Midbrain (tissue), 1 donor: ENCODE measurements around the gene HTN3.
"Not testable (repeated sequence)": the region's sequence is repeated elsewhere in the genome, so short reads cannot be mapped to it uniquely, and the experiment has no call there.

Experiments used
- DNase-seq: peaks from one replicate; lab custom pipeline; 2025; lab: John Stamatoyannopoulos, UW

HTN3 gene

GRCh38 chr4:70028159-70028558, at the start of gene HTN3:
HTN3 (plus strand) TSS chr4:70028459; CDS start chr4:70030741, 2,282 bp downstream.
- DNase-seq, result not testable (repeated sequence)

DNA sequence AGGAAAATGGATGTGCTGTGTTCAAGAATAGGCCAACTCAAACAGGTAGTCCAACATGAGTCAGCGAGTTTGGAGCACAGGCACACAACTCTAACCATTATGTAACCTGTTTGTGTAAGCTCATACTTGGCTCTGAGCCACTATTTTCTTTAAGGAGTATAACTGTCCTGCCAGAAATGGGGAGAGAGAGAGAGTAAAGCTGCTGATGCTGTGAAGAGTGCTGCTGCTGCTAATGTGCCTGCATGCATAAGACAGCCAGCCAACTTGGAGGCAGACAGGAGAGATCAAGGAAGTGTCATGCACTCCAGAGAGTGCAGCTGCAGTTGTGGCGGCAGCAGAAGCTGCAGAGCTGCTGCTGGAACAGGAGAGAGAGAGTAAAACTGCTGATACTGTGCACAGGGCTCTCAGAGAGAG, 44.2 kb upstream of the HTN3 start:
- no peak for DNase-seq

DNA sequence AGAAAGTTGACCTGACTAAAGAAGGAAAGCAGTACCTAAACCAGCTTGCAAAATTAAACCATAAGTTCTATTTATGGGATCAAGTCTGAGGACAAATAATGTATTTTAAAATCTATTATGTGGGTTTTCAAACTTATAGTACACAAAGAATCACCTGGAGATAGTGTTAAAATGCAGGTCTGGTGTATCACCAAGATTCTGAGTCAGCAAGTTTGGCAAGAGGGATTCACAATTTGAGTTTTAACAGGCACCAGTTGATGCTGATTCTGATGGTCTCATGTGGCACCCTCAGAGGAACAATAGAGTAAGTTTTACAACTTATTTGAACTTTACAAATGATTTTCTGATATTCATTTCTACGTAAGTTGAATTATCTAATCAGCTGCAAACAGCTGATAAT, 41.6 kb upstream of the HTN3 start:
- no peak for DNase-seq

GRCh38 chr4:69991016-69991415, 37.2 kb upstream of the HTN3 start:
- DNase-seq, result no peak

DNA sequence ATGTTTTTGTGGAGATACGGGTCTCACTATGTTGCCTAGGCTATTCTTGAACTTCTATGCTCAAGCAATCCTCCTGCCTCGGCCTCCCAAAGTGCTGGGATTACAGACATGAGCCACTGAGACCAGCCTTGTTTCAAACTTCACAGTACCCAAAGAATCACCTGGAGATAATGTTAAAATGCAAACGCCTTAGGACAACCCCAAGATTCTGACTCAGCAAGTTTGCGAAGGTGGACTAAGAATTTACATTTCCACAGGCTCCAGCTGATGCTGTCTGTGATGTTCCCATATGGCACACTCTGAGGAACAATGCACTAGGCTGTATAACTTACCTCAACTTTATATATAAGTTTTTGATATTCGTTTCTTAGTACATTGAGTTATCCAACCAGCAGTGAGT, 33.5 kb upstream of the HTN3 start:
- no peak for DNase-seq

- DNase-seq, result no peak
Measured at GRCh38 chr4:69995526-69996016, 32.7 kb upstream of the HTN3 start, which contains the start of gene STATH. STATH (plus strand) TSS chr4:69995966; CDS start chr4:69998438, 2,472 bp downstream.

DNA sequence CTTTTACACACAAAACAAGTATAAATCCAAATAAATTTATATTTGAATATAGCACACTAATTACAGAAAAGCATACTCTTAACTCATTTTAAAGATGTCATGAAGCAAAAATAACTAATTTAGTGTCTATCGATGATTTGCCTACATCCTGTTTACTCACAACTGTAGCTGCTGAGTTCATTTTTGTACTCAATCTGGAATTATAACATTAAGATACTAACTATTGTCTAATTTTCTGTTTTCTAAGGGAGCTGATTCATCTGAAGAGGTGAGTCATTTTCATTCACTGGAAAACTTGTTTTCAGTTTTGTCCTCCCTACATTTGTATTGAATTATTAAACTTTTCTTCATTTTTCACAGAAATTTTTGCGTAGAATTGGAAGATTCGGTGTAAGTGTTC, 28.8 kb upstream of the HTN3 start:
- no peak for DNase-seq

DNA sequence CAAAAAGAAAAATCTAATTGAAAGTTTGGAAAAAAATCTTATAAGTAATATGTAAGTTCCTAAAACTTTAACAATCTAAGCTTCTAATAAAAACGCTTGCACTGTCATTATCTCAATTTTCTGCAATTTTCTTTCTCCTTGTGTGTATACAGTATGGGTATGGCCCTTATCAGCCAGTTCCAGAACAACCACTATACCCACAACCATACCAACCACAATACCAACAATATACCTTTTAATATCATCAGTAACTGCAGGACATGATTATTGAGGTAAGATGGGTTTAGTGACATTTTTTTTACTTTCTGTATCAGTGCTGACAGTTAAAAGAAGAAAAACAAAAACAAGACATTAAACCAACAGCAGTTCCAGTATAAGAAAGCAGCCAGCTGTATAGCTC, 27.5 kb upstream of the HTN3 start:
- no peak for DNase-seq

DNA sequence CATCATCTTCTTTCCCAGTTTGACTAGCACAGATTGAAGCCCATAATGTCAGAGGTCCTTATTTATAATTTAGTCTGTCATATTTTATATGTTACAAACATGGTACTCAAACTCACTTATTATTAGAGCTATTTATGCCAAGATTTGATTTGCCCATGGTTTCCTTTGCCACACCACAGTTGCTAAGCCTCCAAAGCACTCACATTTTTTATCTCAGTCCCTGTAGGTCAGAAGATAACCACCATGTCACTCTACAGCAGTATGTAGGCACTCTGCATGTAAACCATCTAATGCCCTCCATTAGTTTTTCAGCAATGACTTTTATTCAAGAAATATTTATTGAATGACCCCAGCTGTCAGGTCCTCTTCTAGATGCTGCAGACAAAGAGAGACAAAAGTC, 25.8 kb upstream of the HTN3 start:
- DNase-seq, result no peak

DNA sequence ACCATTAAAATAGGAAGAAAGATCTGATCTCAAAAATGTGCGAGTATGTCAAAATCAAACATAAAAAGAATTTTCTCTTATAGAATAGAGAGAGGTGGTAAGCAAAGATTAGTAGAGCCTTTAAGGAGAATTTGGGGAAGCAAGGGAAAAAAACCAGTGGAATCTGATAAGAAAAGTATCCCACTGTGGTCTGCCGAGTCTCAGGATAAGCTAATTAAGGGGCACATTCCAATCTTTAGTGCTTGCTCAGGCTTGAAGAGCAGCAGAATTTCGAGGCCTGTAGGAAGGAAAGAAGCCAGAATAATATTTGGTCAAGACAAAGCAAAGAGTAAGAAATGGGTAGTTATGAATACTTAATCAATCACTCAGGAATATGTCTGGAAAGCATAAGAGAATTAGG, 19.5 kb upstream of the HTN3 start:
- no peak for DNase-seq

DNA sequence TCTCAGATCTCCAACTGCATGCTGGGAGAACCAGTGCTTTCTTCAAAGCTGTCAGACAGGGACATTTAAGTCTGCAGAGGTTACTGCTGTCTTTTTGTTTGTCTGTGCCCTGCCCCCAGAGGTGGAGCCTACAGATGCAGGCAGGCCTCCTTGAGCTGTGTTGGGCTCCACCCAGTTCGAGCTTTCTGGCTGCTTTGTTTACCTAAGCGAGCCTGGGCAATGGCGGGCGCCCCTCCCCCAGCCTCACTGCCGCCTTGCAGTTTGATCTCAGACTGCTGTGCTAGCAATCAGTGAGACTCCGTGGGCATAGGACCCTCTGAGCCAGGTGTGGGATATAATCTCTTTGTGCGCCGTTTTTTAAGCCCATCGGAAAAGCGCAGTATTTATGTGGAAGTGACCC, 9.3 kb upstream of the HTN3 start:
- not testable (repeated sequence) for DNase-seq

GRCh38 chr4:70023218-70023617, 5.0 kb upstream of the HTN3 start:
- no peak for DNase-seq

GRCh38 chr4:70027011-70027410, 1.2 kb upstream of the HTN3 start:
- DNase-seq, result no peak

- not testable (repeated sequence) for DNase-seq
Measured at GRCh38 chr4:70037559-70037958, 9.3 kb downstream of the HTN3 start.

DNA sequence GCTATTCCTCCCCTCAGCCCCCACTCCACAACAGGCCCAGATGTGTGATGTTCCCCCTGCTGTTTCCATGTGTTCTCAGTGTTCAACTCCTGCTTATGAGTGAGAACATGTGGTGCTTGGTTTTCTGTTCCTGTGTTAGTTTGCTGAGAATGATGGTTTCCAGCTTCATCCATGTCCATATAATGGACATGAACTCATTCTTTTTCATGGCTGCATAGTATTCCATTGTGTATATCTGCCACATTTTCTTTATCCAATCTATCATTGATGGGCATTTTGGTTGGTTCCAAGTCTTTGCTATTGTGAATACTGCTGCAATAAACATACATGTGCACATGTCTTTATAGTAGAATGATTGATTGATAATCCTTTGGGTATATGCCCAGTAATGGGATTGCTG, 11.7 kb downstream of the HTN3 start:
- not testable (repeated sequence) for DNase-seq

DNA sequence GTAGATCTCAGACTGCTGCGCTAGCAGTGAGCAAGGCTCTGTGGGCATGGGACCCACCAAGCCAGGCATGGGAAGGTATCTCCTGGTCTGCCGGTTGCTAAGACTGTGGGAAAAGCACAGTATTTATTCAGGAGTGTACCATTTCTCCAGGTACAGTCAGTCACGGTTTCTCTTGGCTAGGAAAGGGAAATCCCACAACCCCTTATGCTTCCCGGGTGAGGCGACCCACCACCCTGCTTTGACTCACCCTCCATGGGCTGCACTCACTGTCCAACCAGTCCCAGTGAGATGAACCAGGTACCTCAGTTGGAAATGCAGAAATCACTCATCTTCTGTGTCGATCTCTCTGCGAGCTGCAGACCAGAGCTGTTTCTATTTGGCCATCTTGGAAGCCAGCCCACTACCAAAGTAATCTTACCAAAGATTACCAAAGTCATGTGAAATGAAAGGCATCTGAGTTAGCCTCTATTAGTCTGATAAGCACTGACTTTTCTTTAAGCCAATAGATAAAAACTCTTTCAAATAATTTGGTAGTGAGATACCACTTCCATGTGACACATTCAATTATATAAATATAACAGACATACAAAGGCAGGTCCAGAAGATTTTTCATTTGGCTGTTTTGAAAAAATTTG, 13.5 kb downstream of the HTN3 start:
- DNase-seq, result no peak

GRCh38 chr4:70050138-70050537, 21.9 kb downstream of the HTN3 start, which contains the start of gene HTN1:
HTN1 (plus strand) TSS chr4:70050438; CDS start chr4:70053077, 2,639 bp downstream.
- not testable (repeated sequence) for DNase-seq

GRCh38 chr4:70056534-70056933, 28.3 kb downstream of the HTN3 start:
- not testable (repeated sequence) for DNase-seq

DNA sequence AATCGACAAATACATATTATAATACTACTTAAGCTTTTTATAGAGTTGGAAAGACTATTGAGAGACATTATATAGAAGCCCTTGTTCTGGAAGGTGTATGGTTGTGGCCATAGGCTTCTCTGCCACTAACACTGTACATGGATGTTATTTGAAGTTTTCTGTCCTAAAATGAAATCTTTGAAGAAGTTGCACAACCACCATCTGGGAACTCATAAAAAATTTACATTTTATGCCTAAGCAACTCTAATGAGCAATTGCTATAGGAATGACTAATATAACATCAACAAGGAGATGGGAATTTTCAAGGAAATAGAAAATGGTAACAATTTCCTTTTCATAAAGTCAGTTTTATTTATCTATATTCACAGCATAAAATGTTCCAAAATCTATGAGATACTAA, 29.4 kb downstream of the HTN3 start:
- DNase-seq, result no peak

DNA sequence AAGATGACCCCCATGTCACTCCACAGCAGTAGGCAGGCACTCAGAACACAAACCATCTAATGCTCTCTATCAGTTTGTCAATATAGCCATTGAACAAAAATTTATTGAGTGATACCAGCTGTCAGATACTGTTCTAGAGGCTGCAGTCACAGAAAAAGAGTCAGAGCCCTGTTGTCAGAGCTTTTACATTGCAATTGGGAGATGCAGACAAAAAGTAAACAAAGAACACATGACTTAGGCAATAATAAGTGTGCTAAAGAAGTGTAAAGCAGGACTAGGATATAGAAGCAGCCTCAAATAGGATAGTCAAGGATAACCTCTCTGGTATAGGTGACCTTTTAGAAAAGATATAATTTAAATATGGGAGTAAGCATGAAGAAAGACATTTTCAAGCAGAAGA, 30.9 kb downstream of the HTN3 start:
- no peak for DNase-seq

- DNase-seq, result no peak
Measured at GRCh38 chr4:70062000-70062399, 33.7 kb downstream of the HTN3 start.

DNA sequence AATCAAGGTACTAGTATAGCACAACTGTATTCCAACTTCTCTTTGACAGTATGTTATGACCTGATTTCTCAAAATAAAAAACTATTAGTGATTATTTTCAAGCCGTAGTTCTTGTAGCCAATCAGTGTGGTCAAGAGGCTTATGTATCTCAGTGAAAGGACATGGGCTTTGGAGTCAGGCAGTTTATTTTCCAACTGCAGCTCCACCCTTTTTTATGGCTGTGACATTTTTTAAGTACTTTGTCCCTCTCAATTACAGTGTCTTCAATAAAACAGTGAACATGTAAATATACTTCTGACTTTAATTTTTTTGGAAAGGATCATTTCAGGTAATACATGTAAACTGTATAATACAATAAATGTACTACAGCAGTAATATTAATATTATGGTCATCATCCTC, 51.9 kb downstream of the HTN3 start:
- DNase-seq, result no peak
